ENCODE measurements around the gene GZMM. TPM values are rescaled to one million over a fixed set of nuclear protein-coding genes. Genes with fewer than 3 reads are reported as not detected.

Gene GZMM
- total and polyA plus RNA-seq, 8 donors: 0.45 to 1.4 (median 0.70) TPM; not detected in 1

- DNase-seq: peak in 2 of 4 donors; percentile 60 to 90
- peak; percentile 42 for ATAC-seq
- intact Hi-C loops (cut with DNase I): no loop called here
- Histone ChIP-seq H3K9me3 (no peaks in the 10 kb centered on the region), H3K36me3 (peaks cover 0 to 8% of the 10 kb centered on the region in 2 donors), H3K4me3 (no peak overlapping the region), H3K27me3 (no peaks in the 10 kb centered on the region), H3K4me1 (peaks cover 6 to 37% of the 10 kb centered on the region in 2 donors), H3K27ac (no peak overlapping the region)
- no peak for TF ChIP-seq CTCF (IDR thresholded peaks at IDR 0.05)
These were observed 31.1 kb upstream of the GZMM start for GRCh38 chr19:512547-513365.

- H3K36me3 ChIP-seq: peaks cover 0 to 8% of the 10 kb centered on the region in 2 donors
- ATAC-seq (no peak), DNase-seq (no peak)
- peaks cover 0 to under 1% of the 10 kb centered on the region in 2 donors for H3K27me3 ChIP-seq
- H3K4me1 ChIP-seq: peaks cover 0 to 29% of the 10 kb centered on the region in 2 donors
- H3K4me3 ChIP-seq: no peak overlapping the region
- H3K27ac ChIP-seq: no peak overlapping the region
- no peak for TF ChIP-seq CTCF (IDR thresholded peaks at IDR 0.05)
- no peaks in the 10 kb centered on the region for H3K9me3 ChIP-seq
- intact Hi-C loops (cut with DNase I): no loop called here
These were observed 30.3 kb upstream of the GZMM start for GRCh38 chr19:513368-514165.

- no peaks in the 10 kb centered on the region for H3K9me3 ChIP-seq
- H3K4me3 ChIP-seq: no peak overlapping the region
- no peak for TF ChIP-seq CTCF (IDR thresholded peaks at IDR 0.05)
- H3K36me3 ChIP-seq: peaks cover 0 to 7% of the 10 kb centered on the region in 2 donors
- DNase-seq: no peak
- intact Hi-C loops (cut with DNase I): no loop called here
- peaks cover 0 to 23% of the 10 kb centered on the region in 2 donors for H3K4me1 ChIP-seq
- H3K27ac ChIP-seq: no peak overlapping the region
- no peak for ATAC-seq
- peaks cover 0 to 5% of the 10 kb centered on the region in 2 donors for H3K27me3 ChIP-seq
These were observed 29.6 kb upstream of the GZMM start for GRCh38 chr19:514166-514663.

- H3K27ac ChIP-seq: no peak overlapping the region
- peak; percentile 9 for ATAC-seq
These were observed 25.9 kb upstream of the GZMM start for GRCh38 chr19:517721-518597.

More at GRCh38 chr19:517721-518597, 25.9 kb upstream of the GZMM start:
- DNase-seq: peak in 2 of 4 donors; percentile 50 to 87
- H3K27me3 ChIP-seq: peaks cover 0 to 5% of the 10 kb centered on the region in 2 donors
- intact Hi-C loops (cut with DNase I): no loop called here
- H3K36me3 ChIP-seq: peaks cover 0 to 6% of the 10 kb centered on the region in 2 donors
- TF ChIP-seq CTCF (IDR thresholded peaks at IDR 0.05): no peak
- H3K4me3 ChIP-seq: no peak overlapping the region
- H3K4me1 ChIP-seq: peaks cover 0 to 1% of the 10 kb centered on the region in 2 donors
- no peaks in the 10 kb centered on the region for H3K9me3 ChIP-seq

Data from left lung (tissue), 10 donors.